Gastrocnemius medialis (tissue), 4 donors: ENCODE data around the gene FAM98B. TPM values are rescaled to one million over a fixed set of nuclear protein-coding genes. Genes with fewer than 3 reads are reported as not detected.

Source experiments
- ATAC-seq, 2 donors: fragments of 150-250 bp; one replicate each; pipeline ENCODE4 v1.9.1; 2016
- DNase-seq, 2 donors: peaks; one replicate each; pipeline ENCODE4 v3.0.0-alpha.2; 2019
- H3K27ac ChIP-seq, 4 donors: fragments of 200-600 bp; sonication (generic); 1 replicate in 1 of 4; 2 replicates in 3 of 4; pipeline ENCODE4 v1.5.1; 2016 to 2018; ENCODE audit warnings: mild to moderate bottlenecking in 2 of 4, moderate library complexity in 1 of 4
- H3K27me3 ChIP-seq, 3 donors: fragments of 200-600 bp; sonication (generic) in 2 of 3; 1 replicate in 1 of 3; 2 replicates in 2 of 3; pipeline versions ENCODE4 v1.5.1 to v1.6.0; 2016 to 2019; ENCODE audit warnings: mild to moderate bottlenecking in 1 of 3, moderate library complexity in 1 of 3
- H3K36me3 ChIP-seq, 2 donors: fragments of 200-600 bp; sonication (generic) in 1 of 2; one replicate each; pipeline ENCODE4 v1.5.1; 2017 to 2018
- H3K4me1 ChIP-seq, 2 donors: fragments of 200-600 bp; sonication (generic) in 1 of 2; one replicate each; pipeline ENCODE4 v1.5.1; 2016 to 2017; ENCODE audit warnings: mild to moderate bottlenecking in 2 of 2
- H3K4me3 ChIP-seq, 4 donors: fragments of 200-600 bp; sonication (generic) in 3 of 4; 1 replicate in 1 of 4; 2 replicates in 3 of 4; pipeline ENCODE4 v1.5.1; 2016 to 2019; ENCODE audit warnings: mild to moderate bottlenecking in 2 of 4
- H3K9me3 ChIP-seq, 3 donors: fragments of 200-600 bp; sonication (generic) in 2 of 3; 1 replicate in 1 of 3; 2 replicates in 2 of 3; pipeline ENCODE4 v1.5.1; 2016 to 2019
- CTCF ChIP-seq, 5 experiments: fragments of 450-650 bp in 3 of 5; fragments of 200-600 bp in 2 of 5; sonication (generic) in 2 of 5; IDR thresholded peaks in 4 of 5; conservative IDR thresholded peaks in 1 of 5; 1 replicate in 4 of 5; 2 replicates in 1 of 5; pipeline ENCODE4 v1.5.1; 2016 to 2019; ENCODE audit warnings: antibody characterized with exemption in 5 of 5, mild to moderate bottlenecking in 3 of 5, moderate library complexity in 3 of 5
- POLR2A ChIP-seq, 2 donors: fragments of 450-650 bp; IDR thresholded peaks; one replicate each; pipeline ENCODE4 v1.6.1; 2017; ENCODE audit warnings: antibody characterized with exemption in 2 of 2, mild to moderate bottlenecking in 2 of 2, moderate library complexity in 2 of 2
- in situ Hi-C, 4 donors: fragments of 200-750 bp; cut with MboI; loops; one replicate each; pipeline versions ENCODE4 v1.15.0 to v1.8.0; 2017; ENCODE audit warnings: low sequenced_read_pairs in 4 of 4
- intact Hi-C: fragments of 100-400 bp; cut with DNase I; formaldehyde crosslinking; loops from one replicate; pipeline ENCODE4 v1.15.1; 2023; ENCODE audit warnings: low total_unique reads
- total RNA-seq, 4 donors: library from RNA; depleted of rRNA; stranded (reverse); fragments of >200 nt; gene quantifications; one replicate each; pipeline versions ENCODE4 v1.1.0 to v1.2.3, GENCODE V29; 2016

FAM98B gene
- total RNA-seq, 4 donors from 2014 or later, result 3.9 to 8.6 (median 6.1) TPM

DNA sequence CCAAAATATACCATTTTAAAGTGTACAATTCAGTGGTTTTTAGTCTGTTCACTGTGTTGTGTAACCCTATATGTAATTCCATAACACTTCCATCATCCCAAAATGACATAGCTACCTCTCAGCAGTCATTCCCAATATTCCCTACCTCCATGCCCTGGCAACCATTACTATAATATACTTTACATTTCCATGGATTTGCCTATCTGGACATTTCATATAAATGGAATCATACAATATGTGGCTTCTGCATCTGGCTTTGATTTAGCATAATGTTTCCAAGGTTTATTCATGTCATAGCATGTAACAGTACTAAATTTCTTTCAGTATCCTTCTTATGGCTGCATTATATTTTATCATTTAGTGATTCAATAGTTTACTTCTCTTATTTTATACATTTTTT lies 25.3 kb downstream of the FAM98B start:
- Histone ChIP-seq H3K9me3 (no peaks in the 10 kb centered on the region), H3K27me3 (no peaks in the 10 kb centered on the region), H3K4me1 (no peaks in the 10 kb centered on the region), H3K27ac (no peak overlapping the region), H3K4me3 (no peak overlapping the region), H3K36me3 (peaks cover 0 to 52% of the 10 kb centered on the region in 2 donors)
- intact Hi-C loops (no loop called here), in situ Hi-C loops (no loop called here)
- TF ChIP-seq POLR2A (IDR thresholded peaks at IDR 0.05), result no peak
- TF ChIP-seq CTCF (IDR thresholded peaks at IDR 0.05 in 4 of 5, conservative IDR thresholded peaks at IDR 0.05 in 1 of 5), result no peak
- ATAC-seq, result no peak
- no peak for DNase-seq

DNA sequence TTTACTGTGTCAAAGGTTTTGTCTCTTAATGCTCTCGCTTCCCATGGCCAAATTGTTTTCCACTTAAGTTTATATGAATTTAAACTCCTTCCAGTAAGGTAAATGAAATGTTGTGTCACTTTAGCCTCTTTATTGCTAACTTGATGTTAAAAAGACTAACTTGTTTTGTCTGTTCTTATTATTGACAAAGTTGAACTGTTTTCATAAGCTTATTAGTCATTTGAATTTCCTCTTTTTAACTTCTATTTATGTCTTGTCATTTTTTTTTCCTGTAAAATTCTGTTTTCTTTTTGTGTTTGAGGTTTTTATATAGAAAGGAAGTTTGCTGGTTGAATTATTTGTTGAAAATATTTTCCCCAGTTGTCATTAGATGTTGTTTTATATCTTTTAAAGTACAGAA lies 25.8 kb downstream of the FAM98B start:
- Histone ChIP-seq H3K4me1 (no peaks in the 10 kb centered on the region), H3K4me3 (no peak overlapping the region), H3K36me3 (peaks cover 0 to 47% of the 10 kb centered on the region in 2 donors), H3K9me3 (no peaks in the 10 kb centered on the region), H3K27me3 (no peaks in the 10 kb centered on the region), H3K27ac (no peak overlapping the region)
- no peak for DNase-seq
- intact Hi-C loops, result no loop called here
- TF ChIP-seq POLR2A (IDR thresholded peaks at IDR 0.05) (no peak), CTCF (IDR thresholded peaks at IDR 0.05 in 4 of 5, conservative IDR thresholded peaks at IDR 0.05 in 1 of 5) (no peak)
- in situ Hi-C loops, result no loop called here
- ATAC-seq, result no peak

GRCh38 chr15:38481113-38481512 lies 27.2 kb downstream of the FAM98B start:
- intact Hi-C loops (no loop called here), in situ Hi-C loops (no loop called here)
- peaks cover 0 to 40% of the 10 kb centered on the region in 2 donors for H3K36me3 ChIP-seq
- H3K4me3 ChIP-seq, result no peak overlapping the region
- no peaks in the 10 kb centered on the region for H3K9me3 ChIP-seq
- no peak overlapping the region for H3K27ac ChIP-seq
- no peak for TF ChIP-seq CTCF (IDR thresholded peaks at IDR 0.05 in 4 of 5, conservative IDR thresholded peaks at IDR 0.05 in 1 of 5)
- TF ChIP-seq POLR2A (IDR thresholded peaks at IDR 0.05), result no peak
- no peak for DNase-seq
- H3K4me1 ChIP-seq, result no peaks in the 10 kb centered on the region
- H3K27me3 ChIP-seq, result no peaks in the 10 kb centered on the region
- no peak for ATAC-seq

DNA sequence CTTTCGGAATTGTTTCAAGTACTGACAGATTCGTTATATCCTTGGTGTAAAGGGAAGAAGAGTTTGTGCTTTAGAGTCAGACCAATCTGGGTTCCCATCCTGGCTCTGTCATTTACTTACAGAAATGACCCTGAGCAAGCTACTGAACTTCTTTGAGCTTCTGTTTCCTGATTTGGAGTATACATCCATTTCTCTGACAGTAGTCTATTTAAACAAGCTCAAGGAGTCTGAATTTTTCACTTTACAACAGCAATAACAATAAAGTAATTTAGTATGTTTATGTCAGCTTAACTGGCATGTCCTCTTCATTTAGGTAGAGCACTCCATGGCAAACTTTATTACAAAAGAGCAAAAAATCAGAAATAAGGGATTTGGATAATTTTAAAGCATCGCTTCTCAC lies 27.8 kb downstream of the FAM98B start:
- TF ChIP-seq POLR2A (IDR thresholded peaks at IDR 0.05) (no peak), CTCF (IDR thresholded peaks at IDR 0.05 in 4 of 5, conservative IDR thresholded peaks at IDR 0.05 in 1 of 5) (no peak)
- intact Hi-C loops (no loop called here), in situ Hi-C loops (no loop called here)
- H3K27ac ChIP-seq, result no peak overlapping the region
- H3K36me3 ChIP-seq, result peaks cover 0 to 40% of the 10 kb centered on the region in 2 donors
- no peak overlapping the region for H3K4me3 ChIP-seq
- no peak for DNase-seq
- ATAC-seq, result no peak
- no peaks in the 10 kb centered on the region for H3K9me3 ChIP-seq
- H3K27me3 ChIP-seq, result no peaks in the 10 kb centered on the region
- H3K4me1 ChIP-seq, result no peaks in the 10 kb centered on the region

GRCh38 chr15:38482572-38482971 lies 28.6 kb downstream of the FAM98B start:
- Histone ChIP-seq H3K4me3 (no peak overlapping the region), H3K27ac (no peak overlapping the region), H3K4me1 (no peaks in the 10 kb centered on the region), H3K36me3 (peaks cover 0 to 34% of the 10 kb centered on the region in 2 donors), H3K9me3 (no peaks in the 10 kb centered on the region), H3K27me3 (no peaks in the 10 kb centered on the region)
- no peak for DNase-seq
- in situ Hi-C loops, result no loop called here
- no peak for TF ChIP-seq CTCF (IDR thresholded peaks at IDR 0.05 in 4 of 5, conservative IDR thresholded peaks at IDR 0.05 in 1 of 5)
- no peak for ATAC-seq
- intact Hi-C loops, result no loop called here
